GM10248 (cell line): Measurements from ENCODE around the gene NREP.

Experiments
- CTCF ChIA-PET: fragments of 300-600 bp; sonication (Branson Sonifier 250); formaldehyde crosslinking; extraction: SDS; loops from one replicate; lab custom pipeline; 2021; ENCODE audit warnings: antibody characterized with exemption; lab: Yijun Ruan, JAX
- POLR2A ChIA-PET: fragments of 350-650 bp; sonication (Branson Sonifier 250); formaldehyde crosslinking; extraction: SDS; loops from one replicate; lab custom pipeline; 2020; ENCODE audit warnings: antibody characterized with exemption; lab: Yijun Ruan, JAX
- DNase-seq: peaks from one replicate; pipeline ENCODE4 v3.0.0; 2012; ENCODE audit errors: extremely low spot score
- TF ChIP-seq, protein P1 (sequence below): IDR thresholded peaks from 2 replicates; pipeline ENCODE4 v1.5.1; 2012; ENCODE audit warnings: mild to moderate bottlenecking, low read depth; ENCODE audit errors: extremely low read depth, missing control alignments, control extremely low read depth

Gene NREP

GRCh38 chr5:111756581-111757354, at the start of gene NREP:
NREP (minus strand) TSS chr5:111757194; CDS start chr5:111755772, 1,422 bp downstream.
- CTCF ChIA-PET = interaction anchor here (0.7 to 1.7 kb wide), 9 partner anchors 9 to 226 kb away, joined by 3 to 7 read pairs (median 3); no protein-coding TSS in a partner anchor
- DNase-seq = peak; percentile 13
- TF ChIP-seq, protein P1, sequence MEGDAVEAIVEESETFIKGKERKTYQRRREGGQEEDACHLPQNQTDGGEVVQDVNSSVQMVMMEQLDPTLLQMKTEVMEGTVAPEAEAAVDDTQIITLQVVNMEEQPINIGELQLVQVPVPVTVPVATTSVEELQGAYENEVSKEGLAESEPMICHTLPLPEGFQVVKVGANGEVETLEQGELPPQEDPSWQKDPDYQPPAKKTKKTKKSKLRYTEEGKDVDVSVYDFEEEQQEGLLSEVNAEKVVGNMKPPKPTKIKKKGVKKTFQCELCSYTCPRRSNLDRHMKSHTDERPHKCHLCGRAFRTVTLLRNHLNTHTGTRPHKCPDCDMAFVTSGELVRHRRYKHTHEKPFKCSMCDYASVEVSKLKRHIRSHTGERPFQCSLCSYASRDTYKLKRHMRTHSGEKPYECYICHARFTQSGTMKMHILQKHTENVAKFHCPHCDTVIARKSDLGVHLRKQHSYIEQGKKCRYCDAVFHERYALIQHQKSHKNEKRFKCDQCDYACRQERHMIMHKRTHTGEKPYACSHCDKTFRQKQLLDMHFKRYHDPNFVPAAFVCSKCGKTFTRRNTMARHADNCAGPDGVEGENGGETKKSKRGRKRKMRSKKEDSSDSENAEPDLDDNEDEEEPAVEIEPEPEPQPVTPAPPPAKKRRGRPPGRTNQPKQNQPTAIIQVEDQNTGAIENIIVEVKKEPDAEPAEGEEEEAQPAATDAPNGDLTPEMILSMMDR = no peak
- POLR2A ChIA-PET = interaction anchor here (0.7 kb wide), 1 partner anchor 91 kb away, joined by 4 read pairs; no protein-coding TSS in a partner anchor

DNA sequence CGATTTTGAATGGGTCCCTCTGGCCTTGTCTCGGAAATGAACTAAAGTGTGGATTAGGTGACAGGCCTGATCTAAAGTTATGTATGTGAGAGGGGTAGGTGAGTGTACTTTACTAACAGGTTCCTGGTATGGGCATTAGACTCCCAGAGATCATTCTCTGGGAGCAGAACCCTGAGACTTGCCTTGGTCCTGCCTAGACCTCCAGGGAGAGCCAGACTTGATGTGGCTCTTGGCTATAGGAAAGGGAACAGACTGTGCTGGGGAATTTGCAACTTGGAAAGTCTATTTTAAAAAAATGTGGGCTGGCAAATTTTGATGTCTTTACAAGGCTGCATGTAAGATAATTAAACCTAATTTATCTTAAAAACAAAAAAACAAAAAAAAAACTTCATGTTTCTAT, 49.8 kb upstream of the NREP start:
- TF ChIP-seq, protein P1 = no peak
- DNase-seq = no peak
- CTCF ChIA-PET = no interaction called here
- POLR2A ChIA-PET = no interaction called here

GRCh38 chr5:111806156-111806555, 49.2 kb upstream of the NREP start:
- TF ChIP-seq, protein P1 = no peak
- ChIA-PET CTCF (no interaction called here), POLR2A (no interaction called here)
- DNase-seq = no peak

GRCh38 chr5:111805071-111805470, 48.1 kb upstream of the NREP start:
- POLR2A ChIA-PET = no interaction called here
- TF ChIP-seq, protein P1 = no peak
- DNase-seq = no peak
- CTCF ChIA-PET = interaction anchor here (1.1 kb wide), 1 partner anchor 16 kb away, joined by 3 read pairs; no protein-coding TSS in a partner anchor

DNA sequence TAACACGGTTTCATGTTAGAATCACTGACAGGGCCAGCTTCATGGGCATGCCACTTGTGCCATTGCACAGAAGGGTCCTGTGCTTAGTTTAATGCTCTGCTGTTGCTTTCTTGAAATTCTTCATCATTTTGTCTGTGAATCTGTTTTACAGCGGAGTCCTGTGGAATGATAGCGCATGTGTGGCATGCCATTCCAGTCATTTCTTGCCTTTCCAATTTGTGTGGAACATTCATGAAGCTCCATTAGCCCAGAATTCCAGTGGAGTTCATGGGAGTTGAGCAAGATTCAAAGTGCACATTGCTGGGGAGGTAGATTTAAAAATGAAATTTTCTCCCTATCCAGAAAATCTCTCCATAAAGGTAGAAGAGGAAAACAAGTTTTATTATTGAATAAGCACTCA, 43.4 kb upstream of the NREP start:
- TF ChIP-seq, protein P1 = no peak
- no peak for DNase-seq
- ChIA-PET CTCF (interaction anchor here (1.3 to 1.5 kb wide), 2 partner anchors 10 to 13 kb away, joined by 3 read pairs; no protein-coding TSS in a partner anchor), POLR2A (no interaction called here)

DNA sequence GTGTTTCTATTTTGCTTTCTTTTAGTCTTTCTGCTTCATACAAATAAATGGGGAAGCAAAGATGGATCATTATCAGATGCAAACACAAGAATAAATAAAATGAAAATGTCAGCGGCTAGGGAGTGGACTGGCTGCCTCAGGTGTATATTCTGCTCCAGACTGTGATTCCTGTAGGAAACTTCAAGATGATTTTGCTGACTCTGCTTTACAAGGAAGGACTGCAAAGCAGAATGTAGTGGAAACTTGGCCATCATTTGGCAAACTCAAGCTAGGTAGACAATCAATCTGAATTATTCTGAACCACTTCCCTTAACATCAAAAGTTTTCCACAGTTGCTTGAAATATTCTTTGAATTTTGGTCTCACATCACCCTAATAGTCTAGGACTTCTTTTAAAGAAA, 38.1 kb upstream of the NREP start:
- ChIA-PET CTCF (interaction anchor here (0.7 to 1.6 kb wide), 2 partner anchors 15 kb away, joined by 3 read pairs; no protein-coding TSS in a partner anchor), POLR2A (no interaction called here)
- TF ChIP-seq, protein P1 = no peak
- no peak for DNase-seq
